Stimulated activated CD4-positive, alpha-beta T cell treated with anti-CD3 and anti-CD28 coated beads, TNF-alpha, amount 100 ng/mL, for 4 hours (primary cell): ENCODE measurements around the gene IGFLR1.

Experiments used
- DNase-seq, 3 experiments: peaks; one replicate each; pipeline ENCODE4 v3.0.0-alpha.2; 2020; ENCODE audit warnings: low read depth in 3 of 3

Gene IGFLR1

GRCh38 chr19:35739275-35740107 is 2.8 kb downstream of the IGFLR1 start:
- no peak for DNase-seq

GRCh38 chr19:35738887-35739229 is 3.4 kb downstream of the IGFLR1 start:
- no peak for DNase-seq

- DNase-seq, result no peak
Measured at GRCh38 chr19:35738021-35738886, 4.0 kb downstream of the IGFLR1 start.

GRCh38 chr19:35736913-35737886 is 5.1 kb downstream of the IGFLR1 start:
- no peak for DNase-seq

- no peak for DNase-seq
Measured at GRCh38 chr19:35734889-35735288, 7.4 kb downstream of the IGFLR1 start.

GRCh38 chr19:35734273-35734672 is 8.0 kb downstream of the IGFLR1 start:
- no peak for DNase-seq

GRCh38 chr19:35733180-35734125 is 8.8 kb downstream of the IGFLR1 start:
- no peak for DNase-seq

GRCh38 chr19:35732540-35733179 is 9.6 kb downstream of the IGFLR1 start:
- DNase-seq, result no peak

GRCh38 chr19:35731779-35732405 is 10.4 kb downstream of the IGFLR1 start:
- no peak for DNase-seq

GRCh38 chr19:35731353-35731752 is 10.9 kb downstream of the IGFLR1 start:
- DNase-seq, result no peak

GRCh38 chr19:35730326-35730725 is 11.9 kb downstream of the IGFLR1 start:
- DNase-seq, result no peak

GRCh38 chr19:35729763-35730162 is 12.5 kb downstream of the IGFLR1 start:
- DNase-seq, result no peak

GRCh38 chr19:35729021-35729420 is 13.2 kb downstream of the IGFLR1 start:
- DNase-seq, result no peak

GRCh38 chr19:35727956-35728706 is 14.1 kb downstream of the IGFLR1 start:
- DNase-seq, result no peak

GRCh38 chr19:35727053-35727955 is 14.9 kb downstream of the IGFLR1 start:
- no peak for DNase-seq

GRCh38 chr19:35725216-35725861 is 16.9 kb downstream of the IGFLR1 start:
- no peak for DNase-seq

- no peak for DNase-seq
Measured at GRCh38 chr19:35724560-35724959, 17.7 kb downstream of the IGFLR1 start.
